ENCODE results near the gene TMEM200B.

GRCh38 chr1:29156543-29157268 lies 33.0 kb upstream of the TMEM200B start:
- peak; percentile 26 for TF ChIP-seq POLR2A (IDR thresholded peaks at IDR 0.05; ENCODE audit: low read length)
- TF ChIP-seq GATA1 (IDR thresholded peaks at IDR 0.05; ENCODE audit: low read depth, low read length) = no peak
